Progenitor cell of endocrine pancreas (in vitro differentiated cells): Measurements from ENCODE around the gene AKAP4. TPM values are rescaled to one million over a fixed set of nuclear protein-coding genes. Genes with fewer than 3 reads are reported as not detected.

Experiments
- DNase-seq: peaks from one replicate; pipeline ENCODE4 v3.0.0; 2021; ENCODE audit warnings: low spot score; ENCODE audit not compliant: unreplicated experiment
- H3K27ac Mint-ChIP-seq: 2 replicates; pipeline ENCODE4 v1.8.0; 2021; ENCODE audit warnings: mild to moderate bottlenecking, moderate library complexity, mixed read lengths
- H3K27me3 Mint-ChIP-seq: 2 replicates; pipeline ENCODE4 v1.8.0; 2021; ENCODE audit warnings: mixed read lengths
- H3K36me3 Mint-ChIP-seq: 2 replicates; pipeline ENCODE4 v1.8.0; 2022; ENCODE audit warnings: mixed read lengths; ENCODE audit not compliant: insufficient read depth
- H3K4me1 Mint-ChIP-seq: 2 replicates; pipeline ENCODE4 v1.8.0; 2021; ENCODE audit warnings: low read depth, mixed read lengths
- H3K4me3 Mint-ChIP-seq: 2 replicates; pipeline ENCODE4 v1.8.0; 2021; ENCODE audit warnings: low read depth, mild to moderate bottlenecking, moderate library complexity, mixed read lengths
- H3K9me3 Mint-ChIP-seq: 2 replicates; pipeline ENCODE4 v1.8.0; 2021; ENCODE audit warnings: low read depth, mixed read lengths
- CTCF ChIP-seq: fragments of 200-600 bp; sonication (generic); IDR thresholded peaks from one replicate; pipeline ENCODE4 v1.5.0; 2021; ENCODE audit warnings: antibody characterized with exemption, mild to moderate bottlenecking; ENCODE audit not compliant: unreplicated experiment
- total RNA-seq: library from RNA; stranded (reverse); gene quantifications from 2 replicates; pipeline ENCODE4 v1.2.1, GENCODE V29; 2021

AKAP4 gene
- total RNA-seq, 1 donor from 2014 or later: not detected

DNA sequence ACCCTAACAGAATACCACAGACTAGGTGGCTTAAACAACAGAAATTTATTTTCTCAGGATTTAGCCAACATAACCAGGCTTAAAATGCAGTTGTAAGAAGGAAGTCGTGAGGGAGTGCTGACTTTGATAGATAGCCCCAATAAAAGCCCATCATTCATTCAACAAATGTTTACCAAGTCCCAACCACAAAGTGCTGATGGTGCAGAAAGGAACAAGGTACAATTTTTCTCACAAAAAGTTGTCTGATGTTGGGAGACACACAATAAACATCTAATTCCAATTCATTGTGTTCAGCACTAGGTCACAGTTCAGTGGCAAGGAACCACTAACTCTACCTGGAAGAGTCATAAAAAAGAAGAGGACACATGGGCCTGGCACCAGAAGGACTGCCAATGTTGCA lies 42.2 kb downstream of the AKAP4 start:
- DNase-seq: no peak
- Mint-ChIP-seq H3K9me3 (peaks cover 30% of the 10 kb centered on the region), H3K36me3 (peaks cover 7% of the 10 kb centered on the region), H3K27me3 (no peaks in the 10 kb centered on the region), H3K4me1 (peaks cover 3% of the 10 kb centered on the region), H3K27ac (no peak overlapping the region), H3K4me3 (no peak overlapping the region)
- TF ChIP-seq CTCF: no peak

DNA sequence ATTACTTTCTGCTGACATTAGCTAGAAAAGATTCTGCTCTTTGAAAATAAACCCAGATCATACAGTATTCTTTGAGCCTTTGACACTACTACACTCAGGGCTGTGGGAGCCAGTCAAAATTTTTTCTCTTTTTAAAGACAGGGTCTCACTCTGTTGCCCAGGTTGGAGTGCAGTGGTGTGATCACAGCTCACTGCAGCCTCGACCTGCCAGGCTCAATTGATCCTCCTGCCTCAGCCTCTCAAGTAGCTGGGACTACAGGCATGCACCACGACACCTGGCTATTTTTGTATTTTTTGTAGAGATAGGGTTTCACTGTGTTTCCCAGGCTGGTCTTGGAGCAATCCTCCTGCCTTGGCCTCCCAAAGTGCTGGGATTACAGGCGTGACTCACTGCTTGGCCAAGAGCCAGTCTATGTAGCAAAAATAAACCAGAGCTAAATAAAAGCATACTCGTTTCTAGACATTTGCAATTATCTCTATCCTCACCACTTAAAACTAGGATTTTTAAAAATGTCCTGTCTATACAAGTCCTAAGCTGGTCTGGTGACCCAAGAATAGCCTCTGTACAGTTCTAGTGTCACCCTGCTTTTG lies 43.2 kb downstream of the AKAP4 start:
- peaks cover 3% of the 10 kb centered on the region for H3K4me1 Mint-ChIP-seq
- H3K27ac Mint-ChIP-seq: no peak overlapping the region
- peaks cover 33% of the 10 kb centered on the region for H3K9me3 Mint-ChIP-seq
- no peaks in the 10 kb centered on the region for H3K27me3 Mint-ChIP-seq
- DNase-seq: no peak
- H3K36me3 Mint-ChIP-seq: peaks cover 8% of the 10 kb centered on the region
- H3K4me3 Mint-ChIP-seq: no peak overlapping the region
- TF ChIP-seq CTCF: no peak

- Mint-ChIP-seq H3K36me3 (peaks cover 4% of the 10 kb centered on the region), H3K27ac (no peak overlapping the region), H3K9me3 (peaks cover 32% of the 10 kb centered on the region), H3K4me1 (peaks cover 3% of the 10 kb centered on the region), H3K4me3 (no peak overlapping the region), H3K27me3 (no peaks in the 10 kb centered on the region)
- DNase-seq: no peak
- no peak for TF ChIP-seq CTCF
Observed at GRCh38 chrX:50154429-50154828, 46.4 kb downstream of the AKAP4 start.

DNA sequence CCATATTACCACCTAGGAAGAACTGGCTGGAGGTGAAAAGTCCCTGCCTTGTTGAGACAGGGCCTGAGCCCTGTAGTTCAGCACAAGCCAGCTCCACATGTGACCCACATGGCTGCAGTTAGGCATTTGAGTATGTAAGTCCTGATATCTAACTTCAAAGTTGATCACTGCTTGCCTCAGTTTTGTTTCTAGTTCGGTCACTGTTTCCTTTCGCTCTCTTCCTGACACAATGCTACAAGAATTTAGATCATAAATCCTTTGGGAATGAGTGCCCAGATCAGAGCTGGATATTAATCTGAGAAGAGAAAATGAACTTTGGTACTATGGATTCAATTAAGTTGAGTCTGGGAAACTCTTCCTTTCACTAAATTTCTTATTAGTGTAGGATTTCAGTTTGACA lies 48.4 kb downstream of the AKAP4 start:
- Mint-ChIP-seq H3K27ac (no peak overlapping the region), H3K27me3 (no peaks in the 10 kb centered on the region), H3K36me3 (peaks cover 4% of the 10 kb centered on the region), H3K4me3 (no peak overlapping the region), H3K4me1 (no peaks in the 10 kb centered on the region), H3K9me3 (peaks cover 29% of the 10 kb centered on the region)
- TF ChIP-seq CTCF: no peak
- no peak for DNase-seq

DNA sequence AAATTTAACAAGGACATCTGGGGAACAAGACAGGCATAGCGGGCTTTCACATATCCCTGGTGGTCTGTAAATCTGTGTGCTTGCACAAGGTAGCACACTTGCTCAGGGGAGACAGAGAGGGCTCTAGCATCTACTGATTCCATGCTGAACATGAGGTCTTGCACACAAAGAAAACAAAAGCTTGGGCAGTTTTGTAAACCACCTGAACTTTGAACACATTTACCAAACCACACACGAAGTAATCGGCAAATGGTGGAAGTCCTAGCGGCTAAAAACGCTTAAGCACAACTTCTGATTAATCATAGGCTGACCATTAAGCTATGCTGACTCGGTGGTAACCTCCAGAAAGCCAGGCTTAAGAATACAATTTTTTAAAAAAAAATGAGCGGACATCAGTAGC lies 52.8 kb downstream of the AKAP4 start:
- Mint-ChIP-seq H3K27me3 (no peaks in the 10 kb centered on the region), H3K36me3 (no peaks in the 10 kb centered on the region), H3K4me3 (no peak overlapping the region), H3K27ac (no peak overlapping the region), H3K9me3 (peaks cover 14% of the 10 kb centered on the region), H3K4me1 (no peaks in the 10 kb centered on the region)
- no peak for TF ChIP-seq CTCF
- DNase-seq: no peak

Other genes with a start within 250 kb of the AKAP4 start
- gene CCNB3, start 3.8 kb upstream of the AKAP4 start, total RNA-seq: 0.34 and 0.75 TPM in 2 replicates